Karpas-422 (cell line): Measurements from ENCODE around the gene SFSWAP. TPM values are rescaled to one million over a fixed set of nuclear protein-coding genes. Genes with fewer than 3 reads are reported as not detected.
"Not testable (repeated sequence)": the region's sequence is repeated elsewhere in the genome, so short reads cannot be mapped to it uniquely, and the experiment has no call there.

Experiments used
- DNase-seq: peaks from one replicate; pipeline ENCODE4 v3.0.0-alpha.2; 2015
- H2AFZ ChIP-seq: fragments of 200-600 bp; sonication (generic); 2 replicates; pipeline ENCODE4 v1.6.1; 2014; ENCODE audit warnings: antibody characterized with exemption, low read length, mixed read lengths
- H3K27ac ChIP-seq: fragments of 200-600 bp; sonication (generic); 2 replicates; pipeline ENCODE4 v1.5.1; 2014; ENCODE audit warnings: mild to moderate bottlenecking, low read length, moderate library complexity
- H3K27me3 ChIP-seq: fragments of 200-600 bp; sonication (generic); 2 replicates; pipeline ENCODE4 v1.6.1; 2014; ENCODE audit warnings: low read length, mixed read lengths
- H3K36me3 ChIP-seq: fragments of 200-600 bp; sonication (generic); 2 replicates; pipeline ENCODE4 v1.6.1; 2014; ENCODE audit warnings: low read length, mixed read lengths; ENCODE audit not compliant: insufficient read depth
- H3K4me1 ChIP-seq: fragments of 200-600 bp; sonication (generic); 2 replicates; pipeline ENCODE4 v1.6.1; 2014; ENCODE audit warnings: mild to moderate bottlenecking, low read length, mixed read lengths
- H3K4me2 ChIP-seq: fragments of 200-600 bp; sonication (generic); 2 replicates; pipeline ENCODE4 v1.6.1; 2014; ENCODE audit warnings: low read length, low read depth, mild to moderate bottlenecking; ENCODE audit not compliant: poor library complexity, severe bottlenecking
- H3K4me3 ChIP-seq: fragments of 200-600 bp; sonication (generic); 2 replicates; pipeline ENCODE4 v1.5.1; 2014; ENCODE audit warnings: mild to moderate bottlenecking, antibody characterized with exemption, low read length, mixed read lengths
- H3K79me2 ChIP-seq: fragments of 200-600 bp; sonication (generic); 2 replicates; pipeline ENCODE4 v1.6.1; 2014; ENCODE audit warnings: mild to moderate bottlenecking, low read length, mixed read lengths
- H3K9ac ChIP-seq: fragments of 200-600 bp; sonication (generic); 2 replicates; pipeline ENCODE4 v1.6.0; 2014; ENCODE audit warnings: low read length
- H3K9me2 ChIP-seq: fragments of 200-600 bp; sonication (generic), shearing (Covaris generic); replicated peaks from 2 replicates; pipeline ENCODE4 v1.6.0; 2014; ENCODE audit warnings: mild to moderate bottlenecking, low read length, moderate library complexity; ENCODE audit not compliant: insufficient read depth
- H3K9me3 ChIP-seq: fragments of 300-700, 200-600 bp; sonication (generic); 2 replicates; pipeline ENCODE4 v1.6.1; 2014; ENCODE audit warnings: low read length, mixed read lengths
- H4K20me1 ChIP-seq: fragments of 200-600 bp; sonication (generic); 2 replicates; pipeline ENCODE4 v1.6.1; 2014; ENCODE audit warnings: mild to moderate bottlenecking, antibody characterized with exemption, low read length, low read depth; ENCODE audit not compliant: insufficient read depth
- total RNA-seq: library from RNA; depleted of rRNA; stranded (reverse); fragments of >200 nt; shearing (Covaris generic); gene quantifications from 2 replicates; pipeline ENCODE4 v1.2.3, GENCODE V29; 2014; ENCODE audit warnings: low replicate concordance; rRNA removed

Gene SFSWAP
- 30.0 and 48.8 TPM in 2 replicates for total RNA-seq

DNA sequence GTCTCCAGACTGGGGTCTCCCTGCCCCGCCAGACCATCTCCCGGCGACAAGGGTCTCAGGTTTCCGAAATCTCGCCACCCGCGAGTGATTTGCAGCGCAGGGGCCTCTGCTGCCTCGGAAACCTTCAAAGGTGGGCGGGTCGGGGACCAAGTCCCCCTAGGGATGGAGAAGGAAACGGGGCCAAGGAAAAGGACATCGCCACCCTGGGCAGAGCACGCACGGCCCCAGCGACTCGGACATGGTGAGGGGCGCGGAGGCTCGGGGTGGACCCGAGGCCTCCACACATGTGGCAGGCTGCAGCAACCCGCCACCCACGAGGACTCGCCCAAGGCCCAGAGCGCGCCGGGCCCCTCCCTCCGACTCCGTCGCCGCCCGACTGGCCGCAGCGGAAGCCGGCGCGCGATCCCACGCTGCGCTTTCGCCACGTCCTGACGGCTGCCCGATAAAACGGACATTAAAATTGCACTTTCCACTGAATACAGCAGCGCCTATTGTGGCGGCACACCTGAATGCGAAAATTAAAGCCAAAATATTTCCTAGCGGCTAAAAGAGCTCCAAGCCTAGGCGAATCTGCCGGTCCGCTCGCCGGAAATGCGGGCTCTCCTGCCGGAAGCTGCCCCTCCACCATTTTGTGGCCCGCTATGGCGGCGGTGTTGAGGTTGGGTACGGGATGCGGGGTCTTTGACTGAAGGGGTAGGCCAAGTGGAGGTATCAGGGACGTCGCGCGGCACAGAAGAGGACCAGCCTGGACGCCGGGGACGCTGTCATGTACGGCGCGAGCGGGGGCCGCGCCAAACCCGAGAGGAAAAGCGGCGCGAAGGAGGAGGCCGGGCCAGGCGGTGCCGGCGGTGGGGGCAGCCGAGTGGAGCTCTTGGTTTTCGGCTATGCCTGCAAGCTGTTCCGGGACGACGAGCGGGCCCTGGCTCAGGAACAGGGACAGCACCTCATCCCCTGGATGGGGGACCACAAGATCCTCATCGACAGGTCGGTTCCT is at the start of gene SFSWAP:
SFSWAP (plus strand) TSS at position 627 of the 994 bp plus-strand sequence; CDS start at position 767, 140 bp downstream.
- peaks cover 25% of the 10 kb centered on the region for H3K36me3 ChIP-seq
- peak within 1 kb of the TSS; percentile 82 for H2AFZ ChIP-seq
- H3K27ac ChIP-seq = peak within 1 kb of the TSS; percentile 73
- H4K20me1 ChIP-seq = peaks cover 18% of the 10 kb centered on the region; the same call in 1 of the 2 replicates
- H3K9me3 ChIP-seq = no peaks in the 10 kb centered on the region
- peak within 1 kb of the TSS; percentile 96 for H3K9ac ChIP-seq
- H3K79me2 ChIP-seq = peaks cover 44% of the 10 kb centered on the region
- H3K4me3 ChIP-seq = peak within 1 kb of the TSS; percentile 97
- DNase-seq = peak; percentile 92
- peaks cover 24% of the 10 kb centered on the region for H3K4me1 ChIP-seq
- no peaks in the 10 kb centered on the region for H3K27me3 ChIP-seq
- peak within 1 kb of the TSS; percentile 88 for H3K4me2 ChIP-seq
- no peaks in the 10 kb centered on the region for H3K9me2 ChIP-seq

DNA sequence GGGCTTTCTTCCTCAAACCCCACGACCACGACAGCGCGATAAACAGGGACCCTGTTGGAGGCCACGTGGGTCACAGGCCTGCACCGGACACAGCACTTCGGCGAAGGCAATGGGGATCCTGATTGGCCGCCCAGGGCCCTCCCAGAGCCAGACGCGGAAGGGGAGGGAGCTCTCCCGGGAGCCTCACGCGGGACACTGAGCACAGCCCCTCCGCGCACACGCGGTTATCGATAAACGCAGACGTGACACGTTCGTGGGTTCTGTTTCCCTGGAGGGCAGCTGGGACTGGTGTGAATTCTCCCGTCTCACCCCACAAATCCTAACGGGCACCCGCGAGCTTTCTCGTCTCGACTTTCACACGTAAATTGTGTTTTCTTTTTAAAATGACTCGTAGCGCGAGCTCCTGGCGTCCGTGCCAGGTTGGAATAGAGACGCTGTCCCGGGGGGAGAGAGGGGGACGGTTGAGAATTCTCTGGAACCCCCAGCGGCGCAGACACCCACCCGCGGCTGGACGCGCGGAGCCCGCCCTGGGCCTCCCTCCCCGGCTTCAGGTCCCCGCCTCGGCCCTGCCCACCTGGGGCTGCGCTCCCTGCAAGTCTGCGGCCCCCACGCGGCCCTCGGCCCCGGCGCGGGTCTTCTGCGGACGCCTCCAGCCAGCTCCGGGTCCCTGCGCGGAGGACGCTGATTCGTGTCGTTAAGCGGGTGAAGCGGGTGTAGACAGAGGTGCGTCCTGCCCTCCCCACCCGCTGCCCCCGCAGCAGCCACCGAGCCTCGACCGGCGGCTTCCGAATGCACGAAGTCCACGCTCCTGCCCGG is 49.5 kb upstream of the SFSWAP start:
- not testable (repeated sequence) for H2AFZ ChIP-seq, H4K20me1 ChIP-seq, H3K27ac ChIP-seq, H3K4me1 ChIP-seq, H3K9me2 ChIP-seq, DNase-seq, H3K4me3 ChIP-seq, H3K36me3 ChIP-seq, H3K79me2 ChIP-seq, H3K27me3 ChIP-seq, H3K9ac ChIP-seq, H3K4me2 ChIP-seq, H3K9me3 ChIP-seq

DNA sequence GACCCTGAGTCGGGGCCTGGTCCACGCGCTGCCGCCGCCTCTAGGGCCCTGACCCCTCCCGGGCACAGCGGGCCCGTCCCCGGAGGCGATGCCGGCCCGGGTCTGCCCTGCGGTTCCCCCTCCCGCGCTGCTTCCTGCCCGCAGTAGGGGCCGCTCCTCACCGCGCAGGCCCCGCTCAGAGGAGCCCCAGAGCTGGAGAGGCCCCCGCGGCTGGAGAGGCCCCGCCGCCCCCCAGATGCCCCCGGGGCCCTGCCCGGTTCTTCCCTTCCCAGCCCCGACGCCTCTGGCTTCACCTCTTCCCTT is 49.0 kb upstream of the SFSWAP start:
- not testable (repeated sequence) for H3K27me3 ChIP-seq, H3K36me3 ChIP-seq, H3K4me3 ChIP-seq, H4K20me1 ChIP-seq, H3K27ac ChIP-seq, DNase-seq, H3K9ac ChIP-seq, H3K4me1 ChIP-seq, H2AFZ ChIP-seq, H3K4me2 ChIP-seq, H3K79me2 ChIP-seq, H3K9me3 ChIP-seq, H3K9me2 ChIP-seq

DNA sequence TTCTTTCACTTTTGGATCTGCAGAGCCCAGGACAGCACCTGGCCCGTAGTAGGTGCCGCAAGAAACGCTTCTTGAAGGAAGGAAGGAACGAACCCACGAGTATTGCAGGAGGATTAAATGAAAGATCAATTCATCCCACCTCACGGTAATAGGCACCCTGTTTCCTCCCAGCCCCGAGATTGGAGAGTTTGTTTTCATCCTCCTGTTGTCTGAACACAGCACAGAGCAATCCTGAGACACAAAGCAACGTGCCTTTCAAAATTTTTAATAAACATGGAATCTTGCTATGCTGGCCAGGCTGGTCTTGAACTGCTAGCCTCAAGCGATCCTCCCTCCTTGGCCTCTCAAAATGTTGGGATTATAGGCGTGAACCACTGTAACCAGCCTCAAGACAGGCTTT is 48.5 kb upstream of the SFSWAP start:
- H3K9me2 ChIP-seq, DNase-seq, H4K20me1 ChIP-seq, H3K27ac ChIP-seq, H3K4me2 ChIP-seq, H3K4me3 ChIP-seq, H3K9me3 ChIP-seq, H3K36me3 ChIP-seq, H3K27me3 ChIP-seq, H3K79me2 ChIP-seq, H3K4me1 ChIP-seq, H2AFZ ChIP-seq, H3K9ac ChIP-seq: not testable (repeated sequence)

DNA sequence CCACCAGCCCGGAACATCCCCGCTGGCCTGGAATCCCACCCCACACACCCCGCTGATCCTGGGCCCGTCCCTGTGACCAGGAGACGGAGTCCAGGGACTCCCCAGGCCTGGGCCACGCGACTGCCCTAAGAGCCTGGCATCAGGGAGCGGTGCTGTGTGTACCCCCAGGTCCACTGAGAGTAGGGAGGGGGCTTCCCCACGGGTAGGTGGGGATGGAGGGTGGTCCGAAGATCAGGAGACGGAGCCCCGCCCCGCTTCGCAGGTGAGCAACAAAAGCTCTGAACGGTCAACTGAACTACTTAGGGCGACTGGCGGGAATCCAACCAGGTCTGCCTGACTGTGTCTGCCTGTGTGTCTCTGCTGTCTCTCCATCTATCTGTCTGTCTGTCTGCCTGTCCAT is 45.2 kb upstream of the SFSWAP start:
- not testable (repeated sequence) for H3K4me1 ChIP-seq, H3K4me3 ChIP-seq, H3K9me2 ChIP-seq, H4K20me1 ChIP-seq, H2AFZ ChIP-seq, H3K27me3 ChIP-seq, H3K79me2 ChIP-seq, H3K27ac ChIP-seq, H3K9me3 ChIP-seq, H3K9ac ChIP-seq, H3K4me2 ChIP-seq, H3K36me3 ChIP-seq, DNase-seq

DNA sequence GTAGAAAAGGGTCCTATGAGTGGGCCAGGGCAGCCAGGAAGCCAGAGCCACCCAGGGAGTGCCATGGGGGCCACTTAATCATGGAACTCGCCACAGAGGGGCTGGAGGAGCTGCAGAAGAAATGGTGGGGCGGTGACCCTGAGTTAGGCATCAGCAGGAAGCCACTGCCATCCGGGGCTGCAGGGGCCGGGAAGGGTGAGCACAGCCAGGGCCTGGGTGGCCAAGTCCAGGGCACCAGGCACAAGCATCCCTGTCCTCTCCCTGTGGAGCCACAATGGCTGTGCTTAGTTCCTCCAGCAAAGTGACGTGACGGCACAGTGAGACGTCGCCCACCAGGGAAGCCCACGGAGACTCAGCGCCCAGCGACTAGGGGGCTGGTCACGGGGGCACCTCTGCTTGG is 44.4 kb upstream of the SFSWAP start:
- H3K27me3 ChIP-seq, DNase-seq, H3K4me3 ChIP-seq: not testable (repeated sequence)

DNA sequence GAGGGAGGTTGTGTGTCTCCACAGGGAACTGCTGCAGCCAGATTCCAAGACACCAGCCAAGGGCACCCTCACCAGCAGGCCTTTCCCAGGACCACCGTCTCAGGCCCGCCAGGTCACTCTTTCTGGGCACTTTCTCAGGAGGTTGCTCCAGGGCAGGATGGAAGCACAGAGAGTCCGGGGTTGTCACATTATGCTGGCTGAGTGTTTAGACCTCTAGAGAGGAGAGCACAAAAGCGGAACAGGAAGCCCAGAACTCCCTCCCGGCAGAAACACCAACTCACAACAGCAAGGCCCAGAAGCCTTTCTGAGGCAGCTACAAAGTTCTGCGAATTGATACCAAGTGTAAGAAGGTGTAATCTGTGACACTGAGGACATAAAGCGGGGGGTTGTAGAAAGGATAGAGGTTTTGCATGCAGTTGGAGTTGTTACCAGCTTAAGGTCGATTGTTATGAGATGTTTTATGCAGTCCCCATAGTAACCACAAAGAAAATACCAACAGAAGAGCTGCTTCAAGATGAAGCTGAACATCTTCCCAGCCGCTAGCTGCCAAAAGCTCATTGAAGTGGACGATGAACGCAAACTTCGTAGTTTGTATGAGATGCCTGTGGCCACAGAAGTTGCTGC is 43.8 kb upstream of the SFSWAP start:
- H4K20me1 ChIP-seq, H3K36me3 ChIP-seq, H3K9me3 ChIP-seq, H2AFZ ChIP-seq, H3K9ac ChIP-seq, H3K27me3 ChIP-seq, H3K4me2 ChIP-seq, H3K79me2 ChIP-seq, H3K9me2 ChIP-seq, H3K4me3 ChIP-seq, H3K4me1 ChIP-seq, H3K27ac ChIP-seq: not testable (repeated sequence)
- peak; percentile 43 for DNase-seq

More for the DNA sequence above, 44.4 kb upstream of the SFSWAP start:
- H3K9ac ChIP-seq, H3K4me2 ChIP-seq, H2AFZ ChIP-seq, H3K36me3 ChIP-seq, H3K9me3 ChIP-seq, H3K4me1 ChIP-seq, H3K27ac ChIP-seq, H3K9me2 ChIP-seq, H4K20me1 ChIP-seq, H3K79me2 ChIP-seq: not testable (repeated sequence)

DNA sequence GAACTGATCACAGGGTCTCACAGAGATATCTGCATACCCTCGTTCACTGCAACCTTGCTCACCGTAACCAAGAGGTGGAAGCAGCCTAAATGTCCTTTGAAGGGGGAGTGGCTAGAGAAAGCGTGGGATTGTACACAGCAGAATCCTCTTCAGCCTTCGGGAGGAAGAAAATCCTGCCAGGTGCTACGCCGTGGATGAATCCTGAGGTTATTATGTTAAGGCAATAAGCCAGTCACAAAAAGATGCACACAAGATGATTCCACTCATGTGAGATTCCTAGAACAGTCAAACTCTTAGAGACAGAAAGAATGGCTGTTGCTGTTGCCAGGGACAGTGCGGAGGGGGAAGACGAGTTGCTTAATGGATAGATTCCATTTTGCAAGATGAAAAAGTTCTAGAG is 39.6 kb upstream of the SFSWAP start:
- no peaks in the 10 kb centered on the region for H3K79me2 ChIP-seq
- DNase-seq = no peak

More for the DNA sequence above, 39.6 kb upstream of the SFSWAP start:
- Histone ChIP-seq H3K27me3 (no peaks in the 10 kb centered on the region), H3K4me1 (no peaks in the 10 kb centered on the region), H3K4me2 (no peak overlapping the region), H3K4me3 (no peak overlapping the region), H3K27ac (no peak overlapping the region), H3K36me3 (no peaks in the 10 kb centered on the region), H3K9ac (no peak overlapping the region), H4K20me1 (no peaks in the 10 kb centered on the region), H3K9me3 (no peaks in the 10 kb centered on the region), H2AFZ (no peak overlapping the region), H3K9me2 (no peaks in the 10 kb centered on the region)
